Ureter (tissue), 1 donor: ENCODE results near the gene OR7C1. TPM values are rescaled to one million over a fixed set of nuclear protein-coding genes. Genes with fewer than 3 reads are reported as not detected.
"Not testable (repeated sequence)": the region's sequence is repeated elsewhere in the genome, so short reads cannot be mapped to it uniquely, and the experiment has no call there.

Experiments
- DNase-seq: peaks from one replicate; pipeline ENCODE4 v3.0.0-alpha.2; 2020; ENCODE audit warnings: low spot score
- total RNA-seq: library from RNA; stranded (reverse); gene quantifications from one replicate; pipeline ENCODE4 v1.2.4, GENCODE V29; 2023
- donor health status: DM: yes; HTN: yes; CAD: no.

The OR7C1 gene
- total RNA-seq, 1 donor from 2014 or later, result not detected

GRCh38 chr19:14767466-14767971 is 67.5 kb downstream of the OR7C1 start:
- DNase-seq, result no peak

- DNase-seq, result not testable (repeated sequence)
These were observed 69.1 kb downstream of the OR7C1 start for GRCh38 chr19:14765841-14766240.

- not testable (repeated sequence) for DNase-seq
These were observed 69.6 kb downstream of the OR7C1 start for GRCh38 chr19:14765403-14765802.

- no peak for DNase-seq
These were observed 70.6 kb downstream of the OR7C1 start for GRCh38 chr19:14764401-14764800.

GRCh38 chr19:14763497-14764145 is 71.4 kb downstream of the OR7C1 start:
- DNase-seq, result no peak

- no peak for DNase-seq
These were observed 72.9 kb downstream of the OR7C1 start for GRCh38 chr19:14762111-14762510.

GRCh38 chr19:14761607-14762006 is 73.4 kb downstream of the OR7C1 start:
- no peak for DNase-seq

- no peak for DNase-seq
These were observed 76.2 kb downstream of the OR7C1 start for GRCh38 chr19:14758816-14759215.

- DNase-seq, result no peak
These were observed 86.4 kb downstream of the OR7C1 start for GRCh38 chr19:14748601-14749000.

Other genes starting within 250 kb of the OR7C1 start
- not detected for gene ADGRE3, start 160.3 kb downstream of the OR7C1 start, total RNA-seq
- 31.3 TPM for gene ZNF333, start 145.1 kb downstream of the OR7C1 start, total RNA-seq
- gene ADGRE2, start 56.6 kb downstream of the OR7C1 start, total RNA-seq, result 10.3 TPM
- gene OR7A5, start within 50 bp of the OR7C1 start, total RNA-seq, result not detected
- gene OR7A10, start 13.7 kb upstream of the OR7C1 start, total RNA-seq, result not detected
- gene OR7A17, start 50.9 kb upstream of the OR7C1 start, total RNA-seq, result not detected
- gene OR7C2, start 106.3 kb upstream of the OR7C1 start, total RNA-seq, result not detected
- 0.16 TPM for gene SLC1A6, start 144.7 kb upstream of the OR7C1 start, total RNA-seq
- gene CASP14, start 214.3 kb upstream of the OR7C1 start, total RNA-seq, result 0.34 TPM
- not detected for gene OR1I1, start 247.0 kb upstream of the OR7C1 start, total RNA-seq